ENCODE results near the gene ADGRG3. TPM values are rescaled to one million over a fixed set of nuclear protein-coding genes. Genes with fewer than 3 reads are reported as not detected.

ADGRG3 gene
- total and polyA plus RNA-seq, 9 of the 15 experiments (the other 6 are each of a cell fraction or from before 2014, with no cell fraction given) = 0.09 to 0.52 (median 0.14) TPM; not detected in 3

DNA sequence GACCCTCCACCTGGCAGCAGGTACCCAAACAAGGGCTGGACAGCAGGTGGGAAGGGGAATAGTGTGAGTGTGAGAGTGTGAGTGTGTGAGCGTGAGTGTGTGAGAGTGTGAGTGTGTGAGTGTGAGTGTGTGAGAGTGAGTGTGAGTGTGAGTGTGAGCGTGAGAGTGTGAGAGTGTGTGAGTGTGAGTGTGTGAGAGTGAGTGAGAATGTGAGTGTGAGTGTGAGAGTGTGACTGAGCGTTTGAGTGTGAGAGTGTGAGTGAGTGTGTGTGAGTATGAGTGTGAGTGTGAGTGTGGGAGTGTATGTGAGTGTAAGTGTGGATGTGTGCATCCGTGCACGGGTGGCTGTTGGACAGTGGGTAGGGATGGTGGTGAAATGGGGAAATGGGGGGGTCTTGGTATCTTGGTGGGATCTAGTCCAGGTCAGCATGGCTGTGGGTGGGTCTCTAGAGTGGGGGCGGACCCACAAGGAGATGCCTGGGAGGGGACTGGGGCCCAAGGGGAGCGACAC, 39.3 kb upstream of the ADGRG3 start (continued):
- TF ChIP-seq BCLAF1 (IDR thresholded peaks at IDR 0.05; ENCODE audit: borderline replicate concordance in 1 of 2, control insufficient read depth in 1 of 2, low read depth in 2 of 2, low read length in 1 of 2) = 0 out of 4 replicates have a peak, but pooled peaks of 1 of the 2 experiments have one; percentile 14
- TF ChIP-seq BCOR (IDR thresholded peaks at IDR 0.05) = peak; percentile 39; the same call in 1 of the 2 replicates
- TF ChIP-seq, protein P1, sequence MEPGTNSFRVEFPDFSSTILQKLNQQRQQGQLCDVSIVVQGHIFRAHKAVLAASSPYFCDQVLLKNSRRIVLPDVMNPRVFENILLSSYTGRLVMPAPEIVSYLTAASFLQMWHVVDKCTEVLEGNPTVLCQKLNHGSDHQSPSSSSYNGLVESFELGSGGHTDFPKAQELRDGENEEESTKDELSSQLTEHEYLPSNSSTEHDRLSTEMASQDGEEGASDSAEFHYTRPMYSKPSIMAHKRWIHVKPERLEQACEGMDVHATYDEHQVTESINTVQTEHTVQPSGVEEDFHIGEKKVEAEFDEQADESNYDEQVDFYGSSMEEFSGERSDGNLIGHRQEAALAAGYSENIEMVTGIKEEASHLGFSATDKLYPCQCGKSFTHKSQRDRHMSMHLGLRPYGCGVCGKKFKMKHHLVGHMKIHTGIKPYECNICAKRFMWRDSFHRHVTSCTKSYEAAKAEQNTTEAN (CRISPR knock-in tag; IDR thresholded peaks at IDR 0.05) = peak; percentile 100
- TF ChIP-seq POLR2A (conservative IDR thresholded peaks at IDR 0.05) = no peak
- peak; percentile 43 for TF ChIP-seq MTA2 (IDR thresholded peaks at IDR 0.05; ENCODE audit: low read depth)
- no peak for TF ChIP-seq KAT2B (IDR thresholded peaks at IDR 0.05; ENCODE audit: low read depth, low read length)
- TF ChIP-seq, protein P2, sequence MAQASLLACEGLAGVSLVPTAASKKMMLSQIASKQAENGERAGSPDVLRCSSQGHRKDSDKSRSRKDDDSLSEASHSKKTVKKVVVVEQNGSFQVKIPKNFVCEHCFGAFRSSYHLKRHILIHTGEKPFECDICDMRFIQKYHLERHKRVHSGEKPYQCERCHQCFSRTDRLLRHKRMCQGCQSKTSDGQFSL (CRISPR knock-in tag; IDR thresholded peaks at IDR 0.05) = peak; percentile 70
- TF ChIP-seq, protein P2 (tag; IDR thresholded peaks at IDR 0.05) = no peak
- peak; percentile 67; the same call in 1 of the 2 replicates for TF ChIP-seq MEF2D (tag; conservative IDR thresholded peaks at IDR 0.05; ENCODE audit: low read depth)
- TF ChIP-seq HLTF (IDR thresholded peaks at IDR 0.05) = peak; percentile 63; the same call in 1 of the 2 replicates
